ENCODE results near the gene AGPAT2. TPM values are rescaled to one million over a fixed set of nuclear protein-coding genes. Genes with fewer than 3 reads are reported as not detected.

The AGPAT2 gene
- total and polyA plus RNA-seq, 2 experiments from 2014 or later, result 31.8 to 44.7 TPM

DNA sequence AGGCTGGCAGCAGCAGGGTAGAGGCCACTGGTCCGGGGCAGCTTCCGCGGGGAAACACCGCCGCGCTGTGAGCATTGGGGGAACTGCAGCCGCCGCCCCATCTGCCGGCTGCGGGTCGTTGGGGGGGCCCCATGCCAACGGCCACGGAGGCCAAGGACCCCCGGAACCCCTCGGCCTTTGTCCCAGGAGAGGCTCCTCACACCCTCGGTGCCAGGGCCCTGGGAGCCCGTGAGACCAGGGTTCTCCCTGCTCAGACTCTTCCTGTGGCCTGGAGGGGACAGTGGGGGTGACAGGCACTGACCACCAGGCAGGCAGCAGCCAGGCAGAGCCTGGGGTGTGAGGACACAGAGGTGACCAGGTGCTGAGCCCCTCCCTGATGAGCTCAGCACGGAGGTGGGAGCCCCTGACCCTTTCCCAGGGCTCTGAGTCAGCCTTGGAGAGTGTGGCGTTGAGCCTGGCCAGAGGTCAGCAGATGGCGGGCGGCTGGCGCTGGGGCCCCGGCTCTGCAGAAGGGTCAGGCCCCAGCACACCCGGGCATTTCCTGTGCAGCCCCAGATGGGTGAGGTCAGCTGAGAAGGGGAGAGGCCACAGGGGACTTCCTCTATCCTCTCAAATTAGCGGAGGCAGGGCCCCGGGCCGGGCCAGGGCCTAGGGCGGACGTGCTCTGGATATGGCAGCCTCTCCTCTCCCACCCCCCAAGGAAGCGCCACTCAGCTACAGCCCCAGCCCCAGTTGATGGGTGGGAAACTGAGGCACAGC is 42.5 kb downstream of the AGPAT2 start:
- Mint-ChIP-seq H3K27me3 (ENCODE audit: insufficient read depth, low read depth, poor library complexity) (peaks cover 2% of the 10 kb centered on the region), H3K36me3 (ENCODE audit: low read depth) (no peaks in the 10 kb centered on the region), H3K27ac (no peak overlapping the region), H3K9me3 (no peaks in the 10 kb centered on the region), H3K4me3 (no peak overlapping the region), H3K4me1 (peaks cover 4% of the 10 kb centered on the region; the same call in 1 of the 3 replicates)
- Histone ChIP-seq H3K4me2 (peak overlapping the region; percentile 70; the same call in 1 of the 2 replicates), H2AFZ (peak overlapping the region; percentile 96), H3K27me3 (ENCODE audit: insufficient read depth) (no peaks in the 10 kb centered on the region), H4K20me1 (replicated peaks; ENCODE audit: insufficient read depth) (no peaks in the 10 kb centered on the region), H3K79me2 (replicated peaks; ENCODE audit: insufficient read depth) (no peaks in the 10 kb centered on the region), H3K27ac (ENCODE audit: low read depth) (no peak overlapping the region), H3K9me2 (ENCODE audit: insufficient read depth) (no peaks in the 10 kb centered on the region), H3K4me3 (peak overlapping the region; percentile 45; the same call in 1 of the 2 replicates), H3F3A (replicated peaks; ENCODE audit: low read depth) (no peaks in the 10 kb centered on the region; the same call in 1 of the 2 replicates), H3K4me1 (ENCODE audit: insufficient read depth) (no peaks in the 10 kb centered on the region; the same call in 1 of the 2 replicates), H3K36me3 (ENCODE audit: insufficient read depth) (no peaks in the 10 kb centered on the region)
- TF ChIP-seq CREB1 (CRISPR knock-in tag; IDR thresholded peaks at IDR 0.05; ENCODE audit: low read depth) (peak; percentile 46), EZH2phosphoT487 (IDR thresholded peaks at IDR 0.05; ENCODE audit: unreplicated experiment) (no peak), CTCF (conservative IDR thresholded peaks at IDR 0.05; ENCODE audit: low read depth in 2 of 2) (peak; percentile 69 to 87)
- peak; percentile 79 for DNase-seq (ENCODE audit: low spot score)
- ATAC-seq, result peak; percentile 84

DNA sequence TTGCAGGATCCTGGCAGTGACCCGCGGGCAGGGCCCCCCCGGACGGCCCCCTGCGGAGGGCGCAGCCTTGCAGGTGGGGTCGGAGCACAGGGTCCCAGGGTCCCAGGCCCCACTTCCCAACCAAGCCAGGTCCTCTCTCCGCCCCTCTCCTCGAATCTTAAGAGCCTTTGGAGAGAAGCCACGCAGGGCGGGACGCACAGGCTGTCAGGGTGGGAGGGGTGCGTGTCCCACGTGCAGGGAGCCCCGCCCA is 43.0 kb downstream of the AGPAT2 start:
- H3K9me2 ChIP-seq (ENCODE audit: insufficient read depth), result no peaks in the 10 kb centered on the region
- H3K4me3 ChIP-seq, result peak overlapping the region; percentile 45; the same call in 1 of the 2 replicates
- H3K36me3 ChIP-seq (ENCODE audit: insufficient read depth), result no peaks in the 10 kb centered on the region
- no peak overlapping the region for H3K4me3 Mint-ChIP-seq
- H3K27ac Mint-ChIP-seq, result no peak overlapping the region
- no peaks in the 10 kb centered on the region for H3K79me2 ChIP-seq (replicated peaks; ENCODE audit: insufficient read depth)
- H4K20me1 ChIP-seq (replicated peaks; ENCODE audit: insufficient read depth), result no peaks in the 10 kb centered on the region
- no peaks in the 10 kb centered on the region; the same call in 1 of the 2 replicates for H3K4me1 ChIP-seq (ENCODE audit: insufficient read depth)
- no peak overlapping the region for H3K27ac ChIP-seq (ENCODE audit: low read depth)
- DNase-seq (ENCODE audit: low spot score) (no peak), ATAC-seq (no peak)
- H3K4me2 ChIP-seq, result peak overlapping the region; percentile 70; the same call in 1 of the 2 replicates
- no peaks in the 10 kb centered on the region; the same call in 1 of the 2 replicates for H3F3A ChIP-seq (replicated peaks; ENCODE audit: low read depth)
- no peaks in the 10 kb centered on the region for H3K9me3 Mint-ChIP-seq
- H3K27me3 Mint-ChIP-seq (ENCODE audit: insufficient read depth, low read depth, poor library complexity), result peaks cover 3% of the 10 kb centered on the region
- H3K27me3 ChIP-seq (ENCODE audit: insufficient read depth), result no peaks in the 10 kb centered on the region
- H2AFZ ChIP-seq, result peak overlapping the region; percentile 96
- TF ChIP-seq CREB1 (CRISPR knock-in tag; IDR thresholded peaks at IDR 0.05; ENCODE audit: low read depth), result no peak
- no peak for TF ChIP-seq JUNB (IDR thresholded peaks at IDR 0.05; ENCODE audit: unreplicated experiment)
- peaks cover 4% of the 10 kb centered on the region; the same call in 1 of the 3 replicates for H3K4me1 Mint-ChIP-seq
- H3K36me3 Mint-ChIP-seq (ENCODE audit: low read depth), result no peaks in the 10 kb centered on the region

GRCh38 chr9:136643596-136644342 is 43.5 kb downstream of the AGPAT2 start:
- peak overlapping the region; percentile 45; the same call in 1 of the 2 replicates for H3K4me3 ChIP-seq
- H3K4me2 ChIP-seq, result peak overlapping the region; percentile 70; the same call in 1 of the 2 replicates
- Mint-ChIP-seq H3K4me1 (peaks cover 4% of the 10 kb centered on the region; the same call in 1 of the 3 replicates), H3K9me3 (no peaks in the 10 kb centered on the region), H3K36me3 (ENCODE audit: low read depth) (no peaks in the 10 kb centered on the region), H3K27ac (no peak overlapping the region), H3K27me3 (ENCODE audit: insufficient read depth, low read depth, poor library complexity) (peaks cover 3% of the 10 kb centered on the region), H3K4me3 (0 out of 3 replicates have a peak overlapping the region, but pooled peaks have one; percentile 10)
- H3K4me1 ChIP-seq (ENCODE audit: insufficient read depth), result no peaks in the 10 kb centered on the region; the same call in 1 of the 2 replicates
- peak overlapping the region; percentile 96 for H2AFZ ChIP-seq
- DNase-seq (ENCODE audit: low spot score) (no peak), ATAC-seq (peak; percentile 47)
- no peaks in the 10 kb centered on the region for H4K20me1 ChIP-seq (replicated peaks; ENCODE audit: insufficient read depth)
- no peak overlapping the region for H3K27ac ChIP-seq (ENCODE audit: low read depth)
- no peaks in the 10 kb centered on the region for H3K36me3 ChIP-seq (ENCODE audit: insufficient read depth)
- H3F3A ChIP-seq (replicated peaks; ENCODE audit: low read depth), result no peaks in the 10 kb centered on the region; the same call in 1 of the 2 replicates
- no peaks in the 10 kb centered on the region for H3K79me2 ChIP-seq (replicated peaks; ENCODE audit: insufficient read depth)
- no peaks in the 10 kb centered on the region for H3K27me3 ChIP-seq (ENCODE audit: insufficient read depth)
- no peaks in the 10 kb centered on the region for H3K9me2 ChIP-seq (ENCODE audit: insufficient read depth)
- TF ChIP-seq, protein P1, sequence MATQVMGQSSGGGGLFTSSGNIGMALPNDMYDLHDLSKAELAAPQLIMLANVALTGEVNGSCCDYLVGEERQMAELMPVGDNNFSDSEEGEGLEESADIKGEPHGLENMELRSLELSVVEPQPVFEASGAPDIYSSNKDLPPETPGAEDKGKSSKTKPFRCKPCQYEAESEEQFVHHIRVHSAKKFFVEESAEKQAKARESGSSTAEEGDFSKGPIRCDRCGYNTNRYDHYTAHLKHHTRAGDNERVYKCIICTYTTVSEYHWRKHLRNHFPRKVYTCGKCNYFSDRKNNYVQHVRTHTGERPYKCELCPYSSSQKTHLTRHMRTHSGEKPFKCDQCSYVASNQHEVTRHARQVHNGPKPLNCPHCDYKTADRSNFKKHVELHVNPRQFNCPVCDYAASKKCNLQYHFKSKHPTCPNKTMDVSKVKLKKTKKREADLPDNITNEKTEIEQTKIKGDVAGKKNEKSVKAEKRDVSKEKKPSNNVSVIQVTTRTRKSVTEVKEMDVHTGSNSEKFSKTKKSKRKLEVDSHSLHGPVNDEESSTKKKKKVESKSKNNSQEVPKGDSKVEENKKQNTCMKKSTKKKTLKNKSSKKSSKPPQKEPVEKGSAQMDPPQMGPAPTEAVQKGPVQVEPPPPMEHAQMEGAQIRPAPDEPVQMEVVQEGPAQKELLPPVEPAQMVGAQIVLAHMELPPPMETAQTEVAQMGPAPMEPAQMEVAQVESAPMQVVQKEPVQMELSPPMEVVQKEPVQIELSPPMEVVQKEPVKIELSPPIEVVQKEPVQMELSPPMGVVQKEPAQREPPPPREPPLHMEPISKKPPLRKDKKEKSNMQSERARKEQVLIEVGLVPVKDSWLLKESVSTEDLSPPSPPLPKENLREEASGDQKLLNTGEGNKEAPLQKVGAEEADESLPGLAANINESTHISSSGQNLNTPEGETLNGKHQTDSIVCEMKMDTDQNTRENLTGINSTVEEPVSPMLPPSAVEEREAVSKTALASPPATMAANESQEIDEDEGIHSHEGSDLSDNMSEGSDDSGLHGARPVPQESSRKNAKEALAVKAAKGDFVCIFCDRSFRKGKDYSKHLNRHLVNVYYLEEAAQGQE (IDR thresholded peaks at IDR 0.05; ENCODE audit: unreplicated experiment), result no peak
- TF ChIP-seq NANOG (IDR thresholded peaks at IDR 0.05; ENCODE audit: borderline replicate concordance) (no peak), CTCF (conservative IDR thresholded peaks at IDR 0.05; ENCODE audit: low read depth in 2 of 2) (no peak)
- TF ChIP-seq, protein P2, sequence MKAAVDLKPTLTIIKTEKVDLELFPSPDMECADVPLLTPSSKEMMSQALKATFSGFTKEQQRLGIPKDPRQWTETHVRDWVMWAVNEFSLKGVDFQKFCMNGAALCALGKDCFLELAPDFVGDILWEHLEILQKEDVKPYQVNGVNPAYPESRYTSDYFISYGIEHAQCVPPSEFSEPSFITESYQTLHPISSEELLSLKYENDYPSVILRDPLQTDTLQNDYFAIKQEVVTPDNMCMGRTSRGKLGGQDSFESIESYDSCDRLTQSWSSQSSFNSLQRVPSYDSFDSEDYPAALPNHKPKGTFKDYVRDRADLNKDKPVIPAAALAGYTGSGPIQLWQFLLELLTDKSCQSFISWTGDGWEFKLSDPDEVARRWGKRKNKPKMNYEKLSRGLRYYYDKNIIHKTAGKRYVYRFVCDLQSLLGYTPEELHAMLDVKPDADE (IDR thresholded peaks at IDR 0.05), result no peak
